ENCODE measurements around the gene HNRNPF. TPM values are rescaled to one million over a fixed set of nuclear protein-coding genes. Genes with fewer than 3 reads are reported as not detected.

HNRNPF gene
- total and polyA plus RNA-seq, 12 donors = 48.7 to 207 (median 139) TPM

DNA sequence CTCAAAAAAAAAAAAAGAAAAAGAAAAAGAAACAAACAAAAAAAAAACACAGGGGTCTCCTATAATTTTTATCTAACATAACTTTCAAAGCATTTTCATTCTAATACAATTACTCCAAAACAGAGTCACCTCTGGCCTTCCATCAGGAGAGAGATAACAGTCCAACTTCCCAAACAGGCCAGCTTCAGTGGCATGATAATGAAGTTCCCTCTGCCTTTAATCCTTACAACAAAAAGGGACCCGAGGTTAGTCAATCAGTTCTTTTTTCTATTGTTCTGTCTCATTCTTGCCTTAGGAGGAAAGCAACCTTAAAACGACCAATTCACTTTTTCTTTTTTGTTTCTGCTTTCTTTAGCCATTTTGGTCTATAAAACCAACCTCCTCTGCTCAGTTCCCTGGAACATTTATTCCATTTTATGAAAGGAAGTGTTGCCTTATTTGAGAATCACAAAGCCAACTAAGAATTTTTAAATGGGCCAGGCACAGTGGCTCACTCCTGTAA, 54.1 kb downstream of the HNRNPF start:
- TF ChIP-seq, protein P1, sequence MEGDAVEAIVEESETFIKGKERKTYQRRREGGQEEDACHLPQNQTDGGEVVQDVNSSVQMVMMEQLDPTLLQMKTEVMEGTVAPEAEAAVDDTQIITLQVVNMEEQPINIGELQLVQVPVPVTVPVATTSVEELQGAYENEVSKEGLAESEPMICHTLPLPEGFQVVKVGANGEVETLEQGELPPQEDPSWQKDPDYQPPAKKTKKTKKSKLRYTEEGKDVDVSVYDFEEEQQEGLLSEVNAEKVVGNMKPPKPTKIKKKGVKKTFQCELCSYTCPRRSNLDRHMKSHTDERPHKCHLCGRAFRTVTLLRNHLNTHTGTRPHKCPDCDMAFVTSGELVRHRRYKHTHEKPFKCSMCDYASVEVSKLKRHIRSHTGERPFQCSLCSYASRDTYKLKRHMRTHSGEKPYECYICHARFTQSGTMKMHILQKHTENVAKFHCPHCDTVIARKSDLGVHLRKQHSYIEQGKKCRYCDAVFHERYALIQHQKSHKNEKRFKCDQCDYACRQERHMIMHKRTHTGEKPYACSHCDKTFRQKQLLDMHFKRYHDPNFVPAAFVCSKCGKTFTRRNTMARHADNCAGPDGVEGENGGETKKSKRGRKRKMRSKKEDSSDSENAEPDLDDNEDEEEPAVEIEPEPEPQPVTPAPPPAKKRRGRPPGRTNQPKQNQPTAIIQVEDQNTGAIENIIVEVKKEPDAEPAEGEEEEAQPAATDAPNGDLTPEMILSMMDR (IDR thresholded peaks at IDR 0.05) = no peak
- no peak for TF ChIP-seq POLR2A (IDR thresholded peaks at IDR 0.05)
- intact Hi-C loops (cut with DNase I) = no loop called here
- 26 to 39% (median 33%) methylated on average over 2 of the region's 2 CpGs for whole genome bisulfite sequencing, 4 donors

DNA sequence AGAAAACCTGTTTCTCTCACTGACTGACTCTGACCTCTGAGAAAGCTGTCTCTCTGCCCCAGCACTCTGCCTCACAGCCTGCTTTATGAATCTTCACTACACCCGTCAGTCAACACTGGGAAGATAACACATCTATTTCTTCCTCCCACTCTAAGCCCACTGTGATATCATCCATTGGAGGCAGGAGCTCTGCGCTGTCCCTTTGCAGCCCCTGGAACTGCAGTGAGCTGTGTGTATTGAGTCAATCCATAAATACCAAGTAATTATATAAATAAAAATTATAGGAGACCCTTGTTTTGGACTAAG, 54.7 kb downstream of the HNRNPF start:
- intact Hi-C loops (cut with DNase I) = no loop called here
- Histone ChIP-seq H3K9me3 (replicated peaks in 1 of 3) (no peaks in the 10 kb centered on the region), H3K36me3 (replicated peaks in 1 of 2) (no peaks in the 10 kb centered on the region), H3K27me3 (peaks cover 4% of the 10 kb centered on the region), H3K4me3 (no peak overlapping the region), H3K4me1 (replicated peaks in 1 of 2) (peaks cover 5 to 13% of the 10 kb centered on the region in 2 donors), H3K27ac (no peak overlapping the region)
- TF ChIP-seq, protein P1 (IDR thresholded peaks at IDR 0.05) = no peak
- TF ChIP-seq POLR2A (IDR thresholded peaks at IDR 0.05) = no peak
- WGBS, 4 donors = 41 to 57% (median 54%) methylated on average over 2 of the region's 2 CpGs
- no peak for DNase-seq

More for the DNA sequence above, 54.1 kb downstream of the HNRNPF start:
- Histone ChIP-seq H3K4me1 (replicated peaks in 1 of 2) (peaks cover 5 to 13% of the 10 kb centered on the region in 2 donors), H3K4me3 (no peak overlapping the region), H3K27me3 (peaks cover 4% of the 10 kb centered on the region), H3K9me3 (replicated peaks in 1 of 3) (no peaks in the 10 kb centered on the region), H3K36me3 (replicated peaks in 1 of 2) (no peaks in the 10 kb centered on the region), H3K27ac (no peak overlapping the region)
- no peak for DNase-seq

DNA sequence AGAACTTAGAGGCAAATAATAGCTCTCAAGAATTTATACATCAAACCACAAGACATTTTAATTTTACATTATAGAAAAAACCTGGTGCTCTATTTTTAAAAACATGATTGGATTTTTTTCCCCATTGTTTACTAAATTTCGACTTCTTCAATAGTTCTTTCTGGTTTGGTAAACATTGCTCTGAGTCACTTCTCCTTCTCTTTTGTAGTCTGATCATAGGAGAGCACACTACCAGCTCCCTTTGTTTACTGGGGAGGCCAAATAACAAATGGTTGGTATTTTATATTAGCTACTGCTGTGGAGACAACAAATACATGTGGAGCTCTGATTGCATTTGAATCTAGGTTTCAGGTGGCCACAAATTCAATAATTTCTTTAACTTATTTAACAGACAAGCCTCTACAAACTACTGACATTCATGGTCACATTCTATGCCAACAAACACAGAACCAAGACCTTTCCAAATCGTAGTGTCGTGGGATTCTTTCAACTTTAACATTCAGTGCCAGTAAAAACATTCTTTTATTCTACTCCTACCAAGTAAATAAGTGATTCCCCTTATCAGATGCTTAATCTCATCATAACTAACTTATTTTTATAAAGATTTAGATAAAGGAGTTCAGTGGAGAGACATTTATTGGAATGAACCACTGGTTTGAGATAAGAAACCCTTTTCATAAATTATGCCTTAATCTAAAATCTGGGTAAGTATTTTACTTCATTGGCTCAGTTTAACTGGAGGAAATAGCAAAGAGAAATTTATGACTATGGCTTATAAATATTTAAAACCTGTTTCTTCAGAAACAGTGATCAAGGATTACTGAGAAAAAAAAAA, 55.3 kb downstream of the HNRNPF start:
- WGBS, 4 donors = 21 to 26% (median 23%) methylated on average over 3 of the region's 3 CpGs
- intact Hi-C loops (cut with DNase I) = no loop called here

DNA sequence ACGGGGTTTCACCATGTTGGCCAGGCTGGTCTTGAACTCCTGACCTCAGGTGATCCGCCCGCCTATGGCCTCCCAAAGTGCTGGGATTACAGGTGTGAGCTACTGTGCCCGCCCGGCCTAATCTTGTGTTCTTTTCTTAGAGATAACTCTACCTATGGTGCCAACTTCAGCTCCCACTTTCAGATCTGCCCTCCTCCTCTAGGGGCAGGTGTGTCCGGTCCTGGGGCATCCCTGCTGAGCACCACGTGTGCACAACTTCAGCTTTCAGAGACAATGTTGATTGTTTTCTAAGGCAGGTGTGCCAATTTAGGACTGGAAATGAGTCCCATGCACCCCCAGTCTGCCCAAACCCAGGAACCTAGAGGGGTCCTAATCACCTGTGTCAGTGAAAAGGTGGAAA, 56.0 kb downstream of the HNRNPF start:
- Histone ChIP-seq H3K36me3 (replicated peaks in 1 of 2) (no peaks in the 10 kb centered on the region), H3K4me1 (replicated peaks in 1 of 2) (peaks cover 5 to 13% of the 10 kb centered on the region in 2 donors), H3K9me3 (replicated peaks in 1 of 3) (no peaks in the 10 kb centered on the region), H3K4me3 (no peak overlapping the region), H3K27ac (no peak overlapping the region), H3K27me3 (peaks cover 4% of the 10 kb centered on the region)
- intact Hi-C loops (cut with DNase I) = no loop called here
- WGBS, 4 donors = 66 to 73% (median 70%) methylated on average over 6 to 7 of the region's 7 CpGs
- TF ChIP-seq, protein P1 (IDR thresholded peaks at IDR 0.05) = no peak
- no peak for TF ChIP-seq POLR2A (IDR thresholded peaks at IDR 0.05)
- no peak for DNase-seq

More for the DNA sequence above, 55.3 kb downstream of the HNRNPF start:
- Histone ChIP-seq H3K27ac (no peak overlapping the region), H3K9me3 (replicated peaks in 1 of 3) (no peaks in the 10 kb centered on the region), H3K4me3 (no peak overlapping the region), H3K36me3 (replicated peaks in 1 of 2) (no peaks in the 10 kb centered on the region), H3K4me1 (replicated peaks in 1 of 2) (peaks cover 5 to 13% of the 10 kb centered on the region in 2 donors), H3K27me3 (peaks cover 4% of the 10 kb centered on the region)
- DNase-seq = no peak
- TF ChIP-seq, protein P1 (IDR thresholded peaks at IDR 0.05) = no peak
- TF ChIP-seq POLR2A (IDR thresholded peaks at IDR 0.05) = no peak
